ENCODE results near the gene INSR.

DNA sequence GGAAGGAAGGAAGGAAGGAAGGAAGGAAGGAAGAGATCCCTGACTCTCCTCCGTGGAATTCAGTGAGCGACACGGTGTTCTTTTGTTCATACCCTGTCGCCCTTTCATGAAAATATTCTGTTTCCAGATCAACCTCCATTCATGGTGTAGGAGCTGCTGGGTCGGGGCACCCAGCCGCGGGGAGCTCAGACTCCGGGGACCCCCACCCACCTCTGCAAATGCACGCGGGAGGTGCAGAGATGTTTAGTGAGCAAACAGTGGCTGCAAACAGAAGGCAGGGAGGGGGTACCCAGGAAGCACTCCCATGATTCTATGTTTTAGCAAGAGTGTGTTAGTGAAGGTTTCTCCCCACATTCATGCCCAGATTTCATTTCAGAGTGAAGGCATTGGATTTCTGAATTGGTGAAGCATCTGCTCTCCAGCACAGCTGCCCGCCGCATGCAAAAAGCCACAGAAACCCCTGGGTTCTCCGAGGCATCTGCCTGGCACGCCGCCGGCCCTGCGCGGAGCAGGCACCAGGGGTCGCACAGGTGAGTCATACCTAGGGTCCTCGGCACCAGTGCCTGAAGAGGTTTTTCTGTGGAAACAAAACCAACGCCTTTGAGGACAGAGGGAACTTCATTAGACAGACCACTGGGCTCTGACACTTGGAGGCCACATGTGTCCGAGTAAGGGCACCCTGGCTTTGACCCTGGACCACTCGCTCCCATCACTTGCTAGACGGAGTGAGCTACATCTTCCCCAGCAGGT, 144.1 kb downstream of the INSR start:
- no peak for TF ChIP-seq EZH2 (IDR thresholded peaks at IDR 0.05; ENCODE audit: insufficient read depth, poor library complexity, severe bottlenecking)
- no peak for TF ChIP-seq EZH2phosphoT487 (IDR thresholded peaks at IDR 0.05; ENCODE audit: insufficient read depth, low read depth)
